WERI-Rb-1 (cell line): Measurements from ENCODE around the gene NUDCD2.

Experiments
- DNase-seq: peaks from one replicate; pipeline ENCODE4 v3.0.0-alpha.2; 2020
- H3K27ac ChIP-seq: fragments of 250-450 bp; sonication (Bioruptor Pico); 2 replicates; pipeline ENCODE4 v1.5.1; 2020; ENCODE audit warnings: mild to moderate bottlenecking, moderate library complexity
- H3K27me3 ChIP-seq: fragments of 250-450 bp; sonication (Bioruptor Pico); 2 replicates; pipeline ENCODE4 v1.5.1; 2021; ENCODE audit warnings: mild to moderate bottlenecking, low read depth, moderate library complexity; ENCODE audit not compliant: insufficient read depth, severe bottlenecking
- H3K36me3 ChIP-seq: fragments of 250-450 bp; sonication (Bioruptor Pico); 2 replicates; pipeline ENCODE4 v1.5.1; 2020; ENCODE audit warnings: mild to moderate bottlenecking, moderate library complexity
- H3K4me3 ChIP-seq: 2 replicates; pipeline ENCODE4 v1.5.1; 2011; ENCODE audit warnings: low read depth, mild to moderate bottlenecking, control low read depth, low read length
- H3K9me3 ChIP-seq: fragments of 250-450 bp; sonication (Bioruptor Pico); 2 replicates; pipeline ENCODE4 v1.5.1; 2021; ENCODE audit warnings: mild to moderate bottlenecking, moderate library complexity; ENCODE audit not compliant: severe bottlenecking
- TF ChIP-seq, protein P1 (sequence below): IDR thresholded peaks from 2 replicates; pipeline ENCODE4 v1.5.1; 2011; ENCODE audit warnings: low read depth, mild to moderate bottlenecking, control low read depth, inconsistent platforms, low read length

Gene NUDCD2

DNA sequence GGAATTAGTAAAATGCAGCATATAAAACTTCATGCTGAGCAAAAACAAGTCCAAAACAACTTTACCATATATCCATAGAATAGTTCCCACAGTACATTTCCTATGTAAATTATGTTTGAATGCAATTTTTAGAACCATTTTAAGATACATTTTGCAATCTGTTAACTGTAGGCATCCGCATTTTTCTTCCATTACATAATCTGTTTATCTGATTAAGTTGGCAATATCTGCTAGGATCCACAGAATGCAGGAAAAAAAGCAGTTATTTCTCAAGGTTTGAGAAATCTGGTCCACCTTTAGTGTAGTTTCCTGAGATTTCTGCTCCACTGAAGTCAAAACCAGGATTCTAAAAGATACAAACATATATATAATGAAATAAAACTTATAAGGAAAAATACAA, 6.2 kb downstream of the NUDCD2 start:
- Histone ChIP-seq H3K4me3 (no peak overlapping the region), H3K9me3 (no peaks in the 10 kb centered on the region), H3K36me3 (peaks cover 55% of the 10 kb centered on the region), H3K27ac (no peak overlapping the region), H3K27me3 (no peaks in the 10 kb centered on the region)
- TF ChIP-seq, protein P1, sequence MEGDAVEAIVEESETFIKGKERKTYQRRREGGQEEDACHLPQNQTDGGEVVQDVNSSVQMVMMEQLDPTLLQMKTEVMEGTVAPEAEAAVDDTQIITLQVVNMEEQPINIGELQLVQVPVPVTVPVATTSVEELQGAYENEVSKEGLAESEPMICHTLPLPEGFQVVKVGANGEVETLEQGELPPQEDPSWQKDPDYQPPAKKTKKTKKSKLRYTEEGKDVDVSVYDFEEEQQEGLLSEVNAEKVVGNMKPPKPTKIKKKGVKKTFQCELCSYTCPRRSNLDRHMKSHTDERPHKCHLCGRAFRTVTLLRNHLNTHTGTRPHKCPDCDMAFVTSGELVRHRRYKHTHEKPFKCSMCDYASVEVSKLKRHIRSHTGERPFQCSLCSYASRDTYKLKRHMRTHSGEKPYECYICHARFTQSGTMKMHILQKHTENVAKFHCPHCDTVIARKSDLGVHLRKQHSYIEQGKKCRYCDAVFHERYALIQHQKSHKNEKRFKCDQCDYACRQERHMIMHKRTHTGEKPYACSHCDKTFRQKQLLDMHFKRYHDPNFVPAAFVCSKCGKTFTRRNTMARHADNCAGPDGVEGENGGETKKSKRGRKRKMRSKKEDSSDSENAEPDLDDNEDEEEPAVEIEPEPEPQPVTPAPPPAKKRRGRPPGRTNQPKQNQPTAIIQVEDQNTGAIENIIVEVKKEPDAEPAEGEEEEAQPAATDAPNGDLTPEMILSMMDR: no peak
- DNase-seq: no peak

DNA sequence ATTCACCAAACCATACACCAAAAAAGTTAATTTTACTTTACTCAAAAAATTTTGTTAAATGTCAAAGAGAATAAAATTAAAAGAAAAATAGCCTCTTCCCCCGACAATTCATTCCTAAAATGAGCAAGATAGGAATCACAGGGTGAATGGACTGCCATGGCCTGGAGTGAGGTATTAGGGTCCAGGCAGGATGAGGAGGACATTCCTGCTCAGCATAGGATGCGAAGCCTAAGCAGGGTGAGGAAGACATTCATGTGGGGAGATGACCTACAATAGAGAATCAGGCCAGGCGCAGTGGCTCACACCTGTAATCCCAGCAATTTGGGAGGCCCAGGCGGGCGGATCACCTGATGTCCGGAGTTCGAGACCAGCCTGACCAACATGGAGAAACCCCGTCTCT, 8.4 kb downstream of the NUDCD2 start:
- no peaks in the 10 kb centered on the region for H3K9me3 ChIP-seq
- no peak overlapping the region for H3K27ac ChIP-seq
- H3K36me3 ChIP-seq: peaks cover 77% of the 10 kb centered on the region
- DNase-seq: no peak
- no peaks in the 10 kb centered on the region for H3K27me3 ChIP-seq
- no peak overlapping the region for H3K4me3 ChIP-seq
- TF ChIP-seq, protein P1: no peak

DNA sequence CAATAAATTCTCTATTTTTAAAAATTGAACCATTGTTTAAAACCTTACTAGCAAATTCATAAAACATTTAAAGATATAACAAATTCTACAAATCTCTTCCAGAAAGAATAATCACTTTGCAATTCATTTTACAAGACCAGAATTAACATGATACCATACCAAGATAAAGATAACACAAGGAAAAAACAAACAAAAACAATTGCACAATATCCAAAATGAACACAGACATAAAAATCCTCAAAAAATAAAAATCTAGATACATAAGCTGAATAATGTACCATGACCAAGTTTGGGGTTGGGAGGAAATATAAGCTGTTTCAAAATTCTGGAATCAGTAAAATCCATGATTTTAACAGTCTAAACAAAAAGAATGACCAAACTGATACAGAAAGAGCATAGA, 11.4 kb downstream of the NUDCD2 start:
- H3K27me3 ChIP-seq: no peaks in the 10 kb centered on the region
- no peak for DNase-seq
- no peak overlapping the region for H3K27ac ChIP-seq
- H3K36me3 ChIP-seq: peaks cover 80% of the 10 kb centered on the region
- TF ChIP-seq, protein P1: no peak
- no peak overlapping the region for H3K4me3 ChIP-seq
- H3K9me3 ChIP-seq: no peaks in the 10 kb centered on the region

DNA sequence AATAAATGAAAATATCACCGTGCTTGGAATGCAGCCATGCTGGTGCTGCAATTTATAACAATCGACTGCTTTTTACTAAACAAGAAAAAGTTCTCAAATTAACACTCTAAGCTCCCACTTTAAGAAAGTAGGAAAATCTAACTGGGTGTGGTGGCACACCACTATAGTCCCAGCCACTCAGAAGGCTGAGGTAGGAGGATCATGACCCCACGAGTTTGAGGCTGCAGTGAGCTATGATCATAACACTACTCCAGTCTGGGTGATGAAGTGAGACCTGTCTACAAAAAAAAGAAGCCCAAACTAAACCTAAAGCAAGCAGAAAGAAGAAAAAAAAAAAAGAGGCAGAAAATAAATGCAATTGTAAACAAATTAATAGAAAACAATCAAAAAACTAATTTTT, 12.0 kb downstream of the NUDCD2 start:
- peaks cover 77% of the 10 kb centered on the region for H3K36me3 ChIP-seq
- no peaks in the 10 kb centered on the region for H3K9me3 ChIP-seq
- TF ChIP-seq, protein P1: no peak
- H3K27ac ChIP-seq: no peak overlapping the region
- no peak overlapping the region for H3K4me3 ChIP-seq
- no peak for DNase-seq
- H3K27me3 ChIP-seq: no peaks in the 10 kb centered on the region

DNA sequence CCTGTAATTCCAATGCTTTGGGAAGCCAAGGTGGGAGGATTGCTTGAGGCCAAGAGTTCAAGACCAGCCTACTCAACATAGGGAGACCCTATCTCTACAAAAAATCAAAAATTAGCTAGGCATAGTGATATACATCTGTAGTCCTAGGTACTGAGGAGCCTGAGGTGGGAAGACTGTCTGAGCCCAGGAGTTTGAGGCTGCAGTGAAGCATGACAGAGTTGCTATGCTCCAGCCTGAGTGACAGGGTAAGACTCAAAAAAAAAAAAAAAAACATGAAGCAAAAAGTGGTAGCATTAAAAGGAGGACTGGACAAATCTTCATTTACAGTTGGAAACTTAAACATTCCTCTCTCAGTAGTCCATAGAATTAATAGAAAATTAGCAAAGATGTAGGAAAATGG, 12.7 kb downstream of the NUDCD2 start:
- Histone ChIP-seq H3K4me3 (no peak overlapping the region), H3K27ac (no peak overlapping the region), H3K27me3 (no peaks in the 10 kb centered on the region), H3K36me3 (peaks cover 77% of the 10 kb centered on the region), H3K9me3 (no peaks in the 10 kb centered on the region)
- TF ChIP-seq, protein P1: no peak
- no peak for DNase-seq

- no peak for DNase-seq
- TF ChIP-seq, protein P1: no peak
- no peak overlapping the region for H3K4me3 ChIP-seq
- H3K9me3 ChIP-seq: no peaks in the 10 kb centered on the region
- no peaks in the 10 kb centered on the region for H3K27me3 ChIP-seq
- no peak overlapping the region for H3K27ac ChIP-seq
- H3K36me3 ChIP-seq: peaks cover 82% of the 10 kb centered on the region
Measured at GRCh38 chr5:163445345-163445744, 14.6 kb downstream of the NUDCD2 start.
